H9 (cell line): Measurements from ENCODE around the gene GPRIN1. TPM values are rescaled to one million over a fixed set of nuclear protein-coding genes. Genes with fewer than 3 reads are reported as not detected.
A peak's percentile ranks its signal among the peaks of the same experiment; 100 is the strongest.

ENCODE experiments used
- DNase-seq: peaks from one replicate; pipeline ENCODE4 v3.0.0-alpha.2; 2017
- H2AFZ ChIP-seq: one replicate; pipeline ENCODE4 v1.6.1; 2013; ENCODE audit warnings: mild to moderate bottlenecking, low read length, control low read depth, moderate library complexity
- H2AK5ac ChIP-seq: 2 replicates; pipeline ENCODE4 v1.6.1; 2013; ENCODE audit warnings: low read length, control low read depth, mixed read lengths; ENCODE audit not compliant: insufficient read length
- H2BK120ac ChIP-seq: one replicate; pipeline ENCODE4 v1.6.1; 2013; ENCODE audit warnings: low read depth, mild to moderate bottlenecking, low read length, control low read depth, inconsistent platforms; ENCODE audit not compliant: poor library complexity, severe bottlenecking
- H2BK12ac ChIP-seq: 2 replicates; pipeline ENCODE4 v1.6.1; 2013; ENCODE audit warnings: low read length, control low read depth, mixed read lengths, low read depth; ENCODE audit not compliant: insufficient read length
- H2BK15ac ChIP-seq: 2 replicates; pipeline ENCODE4 v1.6.1; 2013; ENCODE audit warnings: low read depth, low read length, control low read depth
- H2BK20ac ChIP-seq: one replicate; pipeline ENCODE4 v1.6.1; 2013; ENCODE audit warnings: low read depth, mild to moderate bottlenecking, low read length, control low read depth, inconsistent platforms; ENCODE audit not compliant: poor library complexity, severe bottlenecking
- H2BK5ac ChIP-seq: 2 replicates; pipeline ENCODE4 v1.6.1; 2013; ENCODE audit warnings: low read length, control low read depth, mixed read lengths; ENCODE audit not compliant: insufficient read length
- H3K14ac ChIP-seq: 2 replicates; pipeline ENCODE4 v1.6.1; 2013; ENCODE audit warnings: low read length, control low read depth; ENCODE audit not compliant: insufficient read depth
- H3K18ac ChIP-seq: 2 replicates; pipeline ENCODE4 v1.6.1; 2013; ENCODE audit warnings: low read depth, mild to moderate bottlenecking, mixed read lengths, low read length, control low read depth; ENCODE audit not compliant: insufficient read length
- H3K23ac ChIP-seq: 2 replicates; pipeline ENCODE4 v1.6.1; 2013; ENCODE audit warnings: low read length, control low read depth, mixed read lengths, low read depth; ENCODE audit not compliant: insufficient read length
- H3K23me2 ChIP-seq: 2 replicates; pipeline ENCODE4 v1.6.1; 2013; ENCODE audit warnings: low read depth, mild to moderate bottlenecking, mixed read lengths, low read length, control low read depth; ENCODE audit not compliant: insufficient read length, poor library complexity, severe bottlenecking
- H3K27ac ChIP-seq: 2 replicates; pipeline ENCODE4 v1.5.1; 2013; ENCODE audit warnings: low read length, control low read depth, mixed read lengths, low read depth; ENCODE audit not compliant: insufficient read length
- H3K27me3 ChIP-seq: 2 replicates; pipeline ENCODE4 v1.6.1; 2013; ENCODE audit warnings: low read length, control low read depth, inconsistent platforms; ENCODE audit not compliant: insufficient read depth
- H3K4ac ChIP-seq: 2 replicates; pipeline ENCODE4 v1.6.1; 2013; ENCODE audit warnings: low read depth, mild to moderate bottlenecking, control low read depth, inconsistent platforms, low read length, moderate library complexity
- H3K4me1 ChIP-seq: 2 replicates; pipeline ENCODE4 v1.6.1; 2013; ENCODE audit warnings: low read length, control low read depth, inconsistent platforms; ENCODE audit not compliant: insufficient read depth
- H3K4me2 ChIP-seq: 2 replicates; pipeline ENCODE4 v1.6.1; 2013; ENCODE audit warnings: low read length, control low read depth, mixed read lengths; ENCODE audit not compliant: insufficient read length, insufficient read depth
- H3K56ac ChIP-seq: 2 replicates; pipeline ENCODE4 v1.6.1; 2013; ENCODE audit warnings: low read depth, mild to moderate bottlenecking, mixed read lengths, low read length, control low read depth; ENCODE audit not compliant: insufficient read length
- H3K79me1 ChIP-seq: 2 replicates; pipeline ENCODE4 v1.6.1; 2013; ENCODE audit warnings: low read depth, mild to moderate bottlenecking, moderate library complexity, low read length, control low read depth, inconsistent platforms; ENCODE audit not compliant: insufficient read depth, poor library complexity, severe bottlenecking
- H3K79me2 ChIP-seq: 2 replicates; pipeline ENCODE4 v1.6.1; 2013; ENCODE audit warnings: low read length, control low read depth, inconsistent platforms; ENCODE audit not compliant: insufficient read depth
- H3K9ac ChIP-seq: 2 replicates; pipeline ENCODE4 v1.6.1; 2013; ENCODE audit warnings: low read length, control low read depth, mixed read lengths; ENCODE audit not compliant: insufficient read length; ENCODE audit errors: extremely low read depth
- H3K9me3 ChIP-seq: one replicate; pipeline ENCODE4 v1.6.1; 2013; ENCODE audit warnings: low read depth, low read length, inconsistent platforms; ENCODE audit not compliant: control insufficient read depth
- H3T11ph ChIP-seq: one replicate; pipeline ENCODE4 v1.6.1; 2013; ENCODE audit warnings: mild to moderate bottlenecking, low read length, control low read depth, inconsistent platforms
- H4K20me1 ChIP-seq: one replicate; pipeline ENCODE4 v1.6.1; 2013; ENCODE audit not compliant: control insufficient read depth, insufficient read length, insufficient read depth
- H4K5ac ChIP-seq: 2 replicates; pipeline ENCODE4 v1.6.1; 2013; ENCODE audit warnings: low read depth, mild to moderate bottlenecking, mixed read lengths, low read length, control low read depth; ENCODE audit not compliant: insufficient read length
- H4K8ac ChIP-seq: replicated peaks from 2 replicates; pipeline ENCODE4 v1.6.1; 2013; ENCODE audit warnings: low read length, control low read depth, mixed read lengths, low read depth; ENCODE audit not compliant: insufficient read length
- H4K91ac ChIP-seq: 2 replicates; pipeline ENCODE4 v1.6.1; 2013; ENCODE audit warnings: low read depth, mild to moderate bottlenecking, moderate library complexity, mixed read lengths, low read length, control low read depth; ENCODE audit not compliant: insufficient read length
- H3K27ac Mint-ChIP-seq, 3 experiments: 2 replicates in 2 of 3; 3 replicates in 1 of 3; pipeline ENCODE4 v1.8.0; 2020 to 2021; ENCODE audit warnings: mixed read lengths in 3 of 3, mild to moderate bottlenecking in 1 of 3, moderate library complexity in 1 of 3
- H3K27me3 Mint-ChIP-seq: 2 replicates; pipeline ENCODE4 v1.8.0; 2021; ENCODE audit warnings: low read depth, mild to moderate bottlenecking, moderate library complexity, mixed read lengths
- H3K36me3 Mint-ChIP-seq, 3 experiments: 2 replicates in 2 of 3; 3 replicates in 1 of 3; pipeline ENCODE4 v1.8.0; 2020 to 2021; ENCODE audit warnings: low read depth in 3 of 3, mixed read lengths in 3 of 3; ENCODE audit not compliant: insufficient read depth in 1 of 3
- H3K4me1 Mint-ChIP-seq, 2 experiments: 2 replicates each; pipeline ENCODE4 v1.8.0; 2020; ENCODE audit warnings: mixed read lengths in 2 of 2
- H3K4me3 Mint-ChIP-seq, 2 experiments: 2 replicates in 1 of 2; 3 replicates in 1 of 2; pipeline ENCODE4 v1.8.0; 2020 to 2021; ENCODE audit warnings: mild to moderate bottlenecking in 2 of 2, mixed read lengths in 2 of 2, moderate library complexity in 1 of 2
- H3K9me3 Mint-ChIP-seq, 2 experiments: 2 replicates in 1 of 2; 3 replicates in 1 of 2; pipeline ENCODE4 v1.8.0; 2020; ENCODE audit warnings: mild to moderate bottlenecking in 2 of 2, mixed read lengths in 2 of 2, moderate library complexity in 1 of 2
- WGBS: extraction: QIAGEN DNeasy Blood & Tissue Kit; methylation state at CpG from one replicate; pipeline ENCODE4 v1.1.7; 2013; ENCODE audit warnings: missing lambda C conversion rate, low lambda C conversion rate, mixed read lengths; ENCODE audit not compliant: insufficient read length; ENCODE audit errors: extremely low coverage; 5-methylcytosine and 5-hydroxymethylcytosine counted together
- total RNA-seq: library from RNA; stranded (reverse); gene quantifications from 2 replicates; pipeline ENCODE4 v1.2.1, GENCODE V29; 2021
- TF ChIP-seq, protein P1 (sequence below): fragments of 200-600 bp; sonication (generic); conservative IDR thresholded peaks from 3 replicates; pipeline ENCODE4 v1.8.0; 2021; ENCODE audit warnings: antibody characterized with exemption, mild to moderate bottlenecking

GPRIN1 gene
- total RNA-seq, 1 experiment from 2014 or later: 10.8 TPM

DNA sequence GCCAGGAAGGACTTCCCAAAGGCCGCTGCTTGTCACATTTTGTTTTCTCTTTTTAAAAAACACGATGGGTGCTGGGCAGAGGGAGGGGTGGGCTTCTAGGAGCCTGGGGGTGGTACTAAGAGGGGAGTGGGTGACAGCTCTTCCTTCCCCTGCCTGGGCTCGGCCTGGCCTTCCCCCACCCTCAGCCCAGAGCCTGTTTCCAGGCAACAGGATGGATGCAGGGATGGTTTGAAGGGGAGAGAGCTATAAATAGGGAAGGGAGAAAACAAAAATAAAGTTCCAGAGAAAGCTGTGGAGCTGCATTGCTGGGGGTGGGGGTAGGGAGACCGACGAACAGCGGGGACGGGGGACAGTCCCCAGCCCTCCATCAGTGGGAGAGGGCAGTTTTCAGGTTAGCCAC, 6.6 kb upstream of the GPRIN1 start:
- Histone ChIP-seq H4K5ac (no peak overlapping the region), H3K18ac (no peak overlapping the region), H2BK5ac (no peak overlapping the region), H2AK5ac (no peak overlapping the region), H3K56ac (no peak overlapping the region), H3K79me1 (no peaks in the 10 kb centered on the region), H3K23me2 (peaks cover 6% of the 10 kb centered on the region), H3T11ph (no peak overlapping the region), H3K23ac (no peak overlapping the region), H3K79me2 (no peaks in the 10 kb centered on the region), H3K4ac (no peak overlapping the region), H3K14ac (0 out of 2 replicates have a peak overlapping the region, but pooled peaks have one; percentile 49), H2AFZ (no peak overlapping the region), H4K20me1 (no peaks in the 10 kb centered on the region), H4K8ac (no peak overlapping the region), H3K27me3 (peaks cover 2% of the 10 kb centered on the region; the same call in 1 of the 2 replicates), H2BK120ac (no peak overlapping the region), H3K4me2 (no peak overlapping the region), H2BK15ac (no peak overlapping the region), H2BK20ac (no peak overlapping the region), H3K9me3 (no peaks in the 10 kb centered on the region), H2BK12ac (no peak overlapping the region), H3K9ac (no peak overlapping the region), H3K4me1 (no peaks in the 10 kb centered on the region; the same call in 1 of the 2 replicates), H4K91ac (no peak overlapping the region), H3K27ac (no peak overlapping the region)
- Mint-ChIP-seq H3K9me3 (no peaks in the 10 kb centered on the region), H3K4me3 (no peak overlapping the region), H3K36me3 (no peaks in the 10 kb centered on the region), H3K27ac (no peak overlapping the region), H3K27me3 (peaks cover 72% of the 10 kb centered on the region), H3K4me1 (peaks cover 21 to 42% of the 10 kb centered on the region in 2 experiments)
- TF ChIP-seq, protein P1, sequence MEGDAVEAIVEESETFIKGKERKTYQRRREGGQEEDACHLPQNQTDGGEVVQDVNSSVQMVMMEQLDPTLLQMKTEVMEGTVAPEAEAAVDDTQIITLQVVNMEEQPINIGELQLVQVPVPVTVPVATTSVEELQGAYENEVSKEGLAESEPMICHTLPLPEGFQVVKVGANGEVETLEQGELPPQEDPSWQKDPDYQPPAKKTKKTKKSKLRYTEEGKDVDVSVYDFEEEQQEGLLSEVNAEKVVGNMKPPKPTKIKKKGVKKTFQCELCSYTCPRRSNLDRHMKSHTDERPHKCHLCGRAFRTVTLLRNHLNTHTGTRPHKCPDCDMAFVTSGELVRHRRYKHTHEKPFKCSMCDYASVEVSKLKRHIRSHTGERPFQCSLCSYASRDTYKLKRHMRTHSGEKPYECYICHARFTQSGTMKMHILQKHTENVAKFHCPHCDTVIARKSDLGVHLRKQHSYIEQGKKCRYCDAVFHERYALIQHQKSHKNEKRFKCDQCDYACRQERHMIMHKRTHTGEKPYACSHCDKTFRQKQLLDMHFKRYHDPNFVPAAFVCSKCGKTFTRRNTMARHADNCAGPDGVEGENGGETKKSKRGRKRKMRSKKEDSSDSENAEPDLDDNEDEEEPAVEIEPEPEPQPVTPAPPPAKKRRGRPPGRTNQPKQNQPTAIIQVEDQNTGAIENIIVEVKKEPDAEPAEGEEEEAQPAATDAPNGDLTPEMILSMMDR: no peak
- no CpG with 5 or more reads among the region's 7 CpGs for WGBS
- no peak for DNase-seq
